Activated T-cell treated with anti-CD3 and anti-CD28 coated beads for 48 hours (primary cell): ENCODE measurements around the gene CRYGN.

Experiments
- DNase-seq: peaks from one replicate; pipeline ENCODE4 v3.0.0-alpha.2; 2020; ENCODE audit warnings: low read depth

Gene CRYGN

DNA sequence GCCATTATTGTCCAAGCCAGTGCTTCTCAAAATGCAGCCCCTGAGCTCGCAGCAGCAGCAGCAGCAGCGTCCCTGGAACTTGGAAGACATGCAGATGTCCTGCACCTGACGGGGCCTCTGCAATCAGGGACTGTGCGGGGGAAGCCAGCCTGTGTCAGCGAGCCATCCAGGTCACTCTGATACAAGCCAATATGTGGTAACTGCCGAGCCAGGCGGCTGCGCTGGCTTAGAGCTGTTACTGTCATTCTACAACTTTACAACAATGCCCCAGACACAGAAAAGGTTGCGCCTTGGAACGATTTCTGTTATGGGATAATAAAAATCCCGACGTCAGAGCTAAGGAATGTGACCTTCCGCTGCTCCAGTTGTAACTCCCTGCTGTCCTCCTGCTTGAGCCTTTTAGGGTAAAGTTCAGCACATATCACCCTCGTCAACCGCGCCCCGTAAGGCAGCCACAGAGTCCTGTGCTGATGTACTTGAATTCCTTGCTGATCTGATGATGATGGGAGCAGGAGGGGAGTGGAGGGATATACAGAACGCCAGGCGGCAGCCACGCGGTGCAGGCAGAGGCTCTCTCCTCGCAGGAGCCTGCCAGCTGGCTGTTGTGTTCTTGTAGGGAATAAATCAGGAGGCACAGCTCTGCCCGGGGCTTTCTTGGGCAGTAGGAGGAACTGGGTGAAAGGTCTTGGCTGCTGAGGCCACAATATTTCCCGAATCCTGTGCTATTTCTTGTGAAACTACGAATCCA is 20.0 kb upstream of the CRYGN start:
- no peak for DNase-seq

DNA sequence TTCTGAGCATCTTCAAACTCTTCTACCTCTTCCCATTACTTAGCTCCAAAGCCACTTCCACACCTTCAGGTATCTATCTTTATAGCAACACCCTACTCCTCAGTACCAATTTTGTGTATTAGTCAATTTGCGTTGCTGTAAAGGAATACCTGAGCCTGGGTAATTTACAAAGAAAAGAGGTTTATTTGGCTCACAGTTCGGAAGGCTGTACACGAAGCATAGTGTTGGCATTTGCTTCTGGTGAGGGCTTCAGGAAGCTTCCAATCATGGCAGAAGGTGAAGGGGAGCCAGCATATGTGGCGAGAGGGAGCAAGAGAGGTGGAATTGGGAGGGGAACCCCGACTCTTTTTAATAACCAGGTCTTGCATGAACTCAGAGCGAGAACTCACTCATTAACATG is 17.6 kb upstream of the CRYGN start:
- DNase-seq: no peak

DNA sequence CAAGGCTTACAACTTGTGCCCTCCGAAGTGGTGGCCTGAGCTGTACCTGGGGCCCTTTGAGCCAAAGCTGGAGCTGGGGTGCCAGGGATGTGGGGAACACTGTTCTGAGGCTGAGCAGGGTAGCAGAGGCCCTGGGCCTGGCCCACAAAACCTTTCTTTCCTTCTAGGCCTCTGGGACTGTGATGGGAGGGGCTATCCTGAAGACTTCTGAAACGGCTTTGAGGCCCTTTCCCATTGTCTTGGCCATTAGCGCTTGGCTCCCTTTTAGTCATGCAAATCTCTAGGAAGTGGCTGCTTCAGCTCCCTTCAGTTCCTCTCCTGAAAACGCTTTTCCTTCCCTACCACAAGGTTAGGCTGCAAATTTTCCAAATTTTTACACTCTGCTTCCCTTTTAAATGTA is 16.8 kb upstream of the CRYGN start:
- DNase-seq: no peak

DNA sequence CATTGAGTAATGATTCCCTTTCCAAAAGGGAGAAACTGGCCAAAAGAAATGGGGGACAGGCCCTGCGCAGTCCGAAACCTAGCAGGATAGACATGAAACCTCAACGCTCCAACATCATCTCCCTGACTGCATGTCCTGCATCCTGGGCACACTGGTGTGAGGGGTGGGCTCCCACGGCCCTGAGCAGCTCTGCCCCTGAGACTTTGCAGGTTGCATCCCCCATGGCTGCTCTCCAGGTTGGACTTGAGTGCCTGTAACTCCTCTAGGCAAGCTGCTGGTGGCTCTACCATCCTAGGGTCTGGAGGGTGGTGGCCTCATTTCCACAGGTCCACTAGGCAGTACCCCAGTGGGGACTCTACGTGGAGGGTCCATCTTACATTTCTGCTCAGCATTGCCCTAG is 16.3 kb upstream of the CRYGN start:
- no peak for DNase-seq

DNA sequence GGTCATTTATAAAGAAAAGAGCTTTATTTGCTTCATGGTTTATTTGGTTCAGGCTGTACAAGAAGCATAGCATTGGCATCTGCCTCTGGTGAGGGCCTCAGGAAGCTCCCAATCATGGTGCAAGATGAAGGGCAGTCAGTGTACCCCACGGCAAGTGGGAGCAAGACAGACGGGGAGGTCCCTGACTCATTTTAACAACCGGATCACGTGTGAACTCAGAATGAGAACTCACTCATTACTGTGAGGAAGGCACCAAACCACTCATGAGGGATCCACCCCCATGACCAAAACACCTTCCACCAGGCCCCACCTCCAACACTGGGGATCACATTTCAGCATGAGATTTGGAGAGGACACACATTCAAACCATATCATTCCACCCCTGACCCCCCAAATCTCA is 15.7 kb upstream of the CRYGN start:
- no peak for DNase-seq

DNA sequence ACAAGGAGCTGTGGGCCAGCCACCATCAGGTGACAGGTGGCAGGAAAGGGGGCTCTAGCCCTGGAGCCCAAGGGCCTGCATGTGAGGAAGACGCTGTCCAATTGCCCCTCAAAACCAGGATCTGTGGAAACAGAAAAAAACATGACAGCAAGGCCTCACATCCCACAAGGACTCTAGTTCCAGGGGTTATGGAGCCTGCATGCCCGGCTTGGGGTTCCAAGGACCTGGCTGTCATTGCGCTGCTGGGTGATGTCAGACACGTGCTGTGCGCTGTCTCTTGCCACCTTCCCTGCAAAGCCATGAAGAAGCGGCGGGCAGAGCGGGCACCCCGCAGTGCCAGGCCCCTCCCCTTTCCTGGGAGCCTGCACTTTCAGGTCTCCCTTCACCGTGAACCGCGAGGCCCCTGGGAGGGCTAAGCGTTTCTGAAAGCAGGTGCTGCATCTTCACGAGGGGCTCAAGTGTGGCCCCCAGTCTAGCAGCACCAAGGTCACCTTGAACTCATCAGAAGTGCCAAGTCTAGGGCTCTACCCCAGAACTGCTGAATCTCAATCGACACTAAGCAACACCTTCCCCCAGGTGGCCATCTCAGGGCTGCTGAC is 15.1 kb upstream of the CRYGN start:
- no peak for DNase-seq

DNA sequence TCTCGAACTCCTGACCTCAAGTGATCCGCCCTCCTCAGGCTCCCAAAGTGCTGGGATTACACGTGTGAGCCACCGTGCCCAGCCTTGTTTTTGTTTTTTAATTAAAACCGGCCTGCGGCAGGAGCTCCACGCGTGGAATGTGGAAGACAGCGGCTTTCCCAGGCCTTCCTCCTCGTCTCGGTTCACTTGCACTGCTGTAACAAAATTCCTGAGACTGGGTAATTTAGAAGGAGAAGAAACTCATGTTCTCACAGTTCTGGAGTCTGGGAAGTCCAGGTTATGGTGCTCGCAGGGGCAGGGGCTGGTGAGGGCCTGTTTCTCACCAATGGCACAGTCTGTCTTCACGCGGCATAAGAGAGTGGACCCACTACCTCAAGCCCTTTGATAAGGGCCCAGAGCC is 14.4 kb upstream of the CRYGN start:
- DNase-seq: no peak

DNA sequence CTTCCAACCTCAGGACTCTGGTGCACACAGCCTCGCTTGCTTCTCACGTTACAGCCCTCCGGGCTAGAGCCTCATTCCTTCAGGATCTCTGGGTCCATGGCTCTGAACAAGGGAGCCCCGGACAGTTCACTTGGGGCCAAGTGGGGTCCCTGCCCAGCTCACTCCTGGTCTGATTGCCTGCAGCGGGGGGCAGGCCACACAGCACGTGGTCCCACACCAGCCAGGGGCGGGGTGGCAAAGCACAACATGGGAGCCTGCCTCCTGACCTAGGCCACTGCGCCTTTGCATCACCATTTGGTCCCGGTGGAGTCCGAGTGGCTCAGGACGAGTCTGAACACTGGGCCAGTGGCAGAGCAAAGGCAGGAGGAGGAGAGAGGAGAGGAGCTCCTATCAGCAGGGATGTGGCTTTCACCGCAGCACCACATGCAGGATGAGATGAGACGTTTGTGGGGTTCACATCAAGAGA is 13.4 kb upstream of the CRYGN start:
- DNase-seq: no peak

DNA sequence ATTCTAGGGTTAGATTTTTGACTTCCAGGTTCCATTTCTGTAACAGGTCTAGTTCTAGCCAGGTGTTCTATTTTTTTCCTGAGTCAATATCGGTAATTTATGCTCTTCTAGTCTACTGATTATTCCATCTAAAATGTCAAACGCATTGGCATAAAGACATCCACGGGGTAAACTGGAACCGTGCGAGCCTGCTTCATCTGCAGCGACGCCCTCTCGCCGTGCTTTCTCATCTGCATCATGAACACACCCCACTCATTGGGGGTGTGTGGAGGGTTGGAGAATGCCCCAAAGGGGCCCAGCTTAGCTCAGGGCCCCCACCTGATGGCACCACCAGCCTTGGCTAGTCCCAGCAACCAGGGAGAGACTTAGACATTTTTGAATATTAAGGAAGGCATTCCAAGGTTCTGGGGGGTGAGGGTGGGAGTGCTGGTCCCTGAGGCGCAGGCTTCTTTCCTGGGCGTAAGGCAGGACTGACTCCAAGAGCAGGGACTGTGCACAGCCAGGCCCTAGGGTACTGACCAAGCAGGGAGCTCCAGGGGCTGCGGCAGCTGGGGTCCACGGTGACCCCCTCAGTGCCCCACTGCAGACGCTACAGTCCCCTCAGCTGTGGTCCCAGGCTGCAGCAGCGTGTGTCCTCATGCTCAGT is 12.9 kb upstream of the CRYGN start:
- no peak for DNase-seq

DNA sequence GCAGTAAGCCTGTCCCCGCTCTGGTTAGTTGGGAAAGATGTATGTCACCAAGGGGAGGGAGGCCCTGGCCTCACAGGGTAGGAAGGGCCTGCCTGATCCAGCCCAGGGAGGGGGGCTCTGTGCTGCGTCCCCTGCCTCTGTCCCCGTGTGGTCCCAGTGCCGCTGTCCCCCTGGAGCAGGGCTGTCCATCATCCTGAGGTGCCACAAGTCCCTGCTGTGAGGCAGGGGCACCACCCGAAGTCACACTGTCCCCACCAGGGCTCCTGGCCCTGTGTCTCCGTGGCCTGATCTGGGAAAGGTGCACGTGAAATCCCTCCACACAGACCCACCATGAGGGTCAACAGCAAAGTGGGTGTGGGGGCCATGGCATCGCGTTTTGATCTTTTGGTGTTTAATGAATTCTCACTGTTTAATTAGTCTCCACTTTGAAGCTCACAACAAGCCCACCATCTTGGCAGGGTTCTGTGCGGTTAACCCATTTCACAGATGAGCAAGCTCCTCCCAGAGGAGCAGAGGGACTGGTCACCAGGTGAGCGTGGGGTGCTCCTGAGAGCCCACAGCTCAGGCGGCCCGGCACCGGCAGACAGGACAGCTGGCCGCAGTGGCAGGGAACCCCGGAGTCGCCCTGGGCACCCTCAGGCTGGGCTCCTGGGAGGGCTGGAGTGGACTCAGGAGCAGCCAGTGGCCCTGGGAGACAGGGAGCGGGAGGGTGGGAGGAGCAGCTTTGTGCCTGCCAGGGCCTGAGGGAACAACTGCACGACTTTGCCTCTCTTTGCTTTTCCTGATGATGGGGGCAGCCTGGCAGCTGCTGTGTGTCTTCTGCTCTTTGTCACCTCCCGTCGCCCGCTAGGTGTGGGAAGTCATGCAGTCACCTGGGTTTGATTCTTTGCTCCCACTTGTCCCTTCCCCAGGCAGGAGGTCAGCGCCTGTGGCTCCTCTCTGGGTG is 12.0 kb upstream of the CRYGN start:
- no peak for DNase-seq

DNA sequence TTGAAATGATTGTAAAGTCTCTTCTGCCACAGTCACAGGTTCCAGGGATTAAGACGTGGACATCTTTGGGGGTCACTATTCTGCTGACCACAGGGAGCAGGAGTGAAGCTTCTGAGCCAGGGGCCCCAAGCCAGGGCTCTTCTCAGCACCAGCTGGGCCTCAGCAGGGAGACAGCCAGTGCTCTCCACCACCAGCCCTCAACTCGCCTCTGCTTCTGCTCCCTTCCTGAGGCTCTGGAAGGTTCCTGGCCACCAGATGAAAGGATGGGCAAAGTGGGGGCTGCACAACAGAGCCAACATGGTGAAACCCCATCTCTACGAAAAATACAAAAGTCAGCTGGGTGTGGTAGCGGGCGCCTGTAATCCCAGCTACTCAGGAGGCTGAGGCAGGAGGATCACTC is 11.2 kb upstream of the CRYGN start:
- no peak for DNase-seq

DNA sequence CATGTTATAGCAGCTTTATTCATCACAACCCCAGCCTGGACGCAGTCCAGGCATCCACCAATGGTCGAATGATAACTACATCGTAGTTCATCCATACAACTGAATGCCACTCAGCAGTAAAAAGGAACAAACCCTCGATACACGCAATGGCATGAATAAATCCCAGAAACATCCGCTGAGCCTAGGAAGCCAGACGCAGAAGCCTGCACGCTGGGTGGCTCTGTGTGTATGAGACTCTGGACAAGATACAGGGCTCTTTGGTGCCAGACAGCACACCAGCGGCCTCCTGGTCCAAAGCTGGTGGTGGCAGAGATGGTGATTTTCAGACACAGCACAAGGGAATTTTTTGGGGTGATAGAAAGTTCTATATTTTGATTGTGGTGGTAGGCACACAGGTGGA is 10.0 kb upstream of the CRYGN start:
- no peak for DNase-seq

DNA sequence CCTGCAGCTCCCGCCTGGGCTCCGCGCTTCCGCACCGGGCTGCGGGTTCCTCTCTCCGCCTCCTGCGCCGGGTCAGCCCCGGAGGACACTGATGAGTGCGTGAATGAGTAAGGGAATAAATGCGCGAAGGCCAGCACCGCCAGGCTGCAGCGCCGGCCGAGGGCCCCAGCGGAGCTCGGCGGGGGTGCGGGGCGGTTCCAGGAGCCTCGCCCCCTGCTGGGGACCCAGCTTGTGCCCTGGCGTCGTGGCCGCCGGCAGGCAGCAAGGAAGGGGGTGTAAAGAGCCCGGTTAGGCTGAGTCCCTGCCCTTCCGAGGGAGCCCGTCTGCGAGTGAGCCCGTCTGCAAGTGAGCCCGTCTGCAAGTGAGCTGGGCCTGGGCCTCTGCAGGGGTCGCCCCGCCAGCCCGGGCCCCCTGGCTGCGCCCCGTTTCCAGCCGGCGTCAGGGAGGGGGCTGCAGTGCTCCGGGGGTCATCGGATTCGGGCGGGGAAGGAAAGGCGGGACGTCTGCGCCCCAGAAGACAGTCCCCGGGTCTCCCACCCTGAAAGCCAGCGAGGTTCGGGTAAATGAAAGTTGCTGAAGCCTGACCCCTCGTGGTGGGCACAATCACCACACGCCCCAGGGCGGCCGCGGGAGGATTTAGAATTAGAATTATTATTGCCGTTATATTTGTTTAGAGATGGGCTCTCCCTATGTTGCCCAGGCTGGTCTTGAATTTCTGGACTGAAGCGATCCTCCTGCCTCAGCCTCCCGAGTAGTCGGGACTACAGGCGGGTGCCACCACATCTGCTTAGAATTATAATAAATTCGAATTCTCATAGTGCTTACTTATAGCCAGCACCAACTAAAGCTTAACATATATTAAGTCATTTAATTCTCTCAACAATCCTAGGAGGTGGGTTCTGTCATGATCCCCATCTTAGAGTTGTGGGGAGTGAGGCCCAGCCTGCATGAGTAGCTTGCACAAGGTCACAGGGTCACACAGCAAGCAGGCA is 8.6 kb upstream of the CRYGN start:
- DNase-seq: peak; percentile 66

DNA sequence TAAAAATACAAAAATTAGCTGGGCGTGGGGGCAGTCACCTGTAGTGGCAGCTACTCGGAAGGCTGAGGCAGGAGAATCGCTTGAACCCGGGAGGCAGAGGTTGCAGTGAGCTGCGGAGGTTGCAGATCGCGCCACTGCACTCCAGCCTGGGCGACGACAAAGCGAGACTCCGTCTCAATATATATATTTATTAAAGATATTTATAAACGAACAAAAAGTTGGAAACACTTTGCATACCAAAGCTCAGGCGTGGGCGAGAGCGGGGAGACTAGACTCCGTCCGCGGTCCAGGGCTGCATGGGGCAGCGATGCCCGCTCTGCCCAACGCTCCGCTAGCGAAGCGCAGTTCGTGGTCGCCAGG is 7.9 kb upstream of the CRYGN start:
- DNase-seq: no peak

DNA sequence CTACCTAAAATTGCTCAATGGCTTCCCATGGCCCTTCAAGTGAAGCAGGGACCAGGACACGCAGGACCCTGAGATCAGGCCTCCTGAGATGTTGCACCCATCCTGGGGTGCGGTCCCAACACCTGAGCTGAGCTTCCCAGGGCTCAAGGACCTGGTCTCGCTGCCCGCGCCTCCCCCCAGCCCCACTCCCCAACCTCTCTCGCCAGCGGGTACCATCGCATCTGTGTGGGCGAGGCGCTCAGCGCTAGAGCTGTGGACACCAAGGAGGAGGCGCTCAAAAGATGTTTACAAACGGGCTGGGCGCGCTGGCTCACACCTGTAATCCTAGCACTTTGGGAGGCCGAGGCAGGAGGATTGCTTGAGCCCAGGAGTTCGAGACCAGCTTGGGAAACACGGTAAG is 7.4 kb upstream of the CRYGN start:
- DNase-seq: no peak

DNA sequence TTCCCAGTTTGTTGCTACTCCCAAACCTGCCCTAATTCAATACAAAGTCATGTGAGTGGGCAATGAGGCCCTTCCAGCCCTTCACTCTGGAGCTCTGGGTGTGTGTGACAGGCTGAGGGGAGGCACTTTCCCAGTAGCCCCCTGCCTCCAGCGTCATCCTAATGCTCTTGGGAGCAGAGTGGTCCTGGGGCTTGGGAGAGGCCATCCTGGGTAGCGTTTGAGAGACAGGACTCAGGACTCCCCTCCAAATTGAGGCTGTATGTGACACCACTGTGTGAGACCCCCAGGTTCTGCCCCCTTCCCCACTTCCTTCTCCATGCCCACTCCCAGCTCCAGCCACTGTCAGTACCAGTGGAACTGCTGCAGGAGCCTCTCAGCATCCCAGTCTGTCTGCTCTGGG is 6.5 kb upstream of the CRYGN start:
- no peak for DNase-seq

DNA sequence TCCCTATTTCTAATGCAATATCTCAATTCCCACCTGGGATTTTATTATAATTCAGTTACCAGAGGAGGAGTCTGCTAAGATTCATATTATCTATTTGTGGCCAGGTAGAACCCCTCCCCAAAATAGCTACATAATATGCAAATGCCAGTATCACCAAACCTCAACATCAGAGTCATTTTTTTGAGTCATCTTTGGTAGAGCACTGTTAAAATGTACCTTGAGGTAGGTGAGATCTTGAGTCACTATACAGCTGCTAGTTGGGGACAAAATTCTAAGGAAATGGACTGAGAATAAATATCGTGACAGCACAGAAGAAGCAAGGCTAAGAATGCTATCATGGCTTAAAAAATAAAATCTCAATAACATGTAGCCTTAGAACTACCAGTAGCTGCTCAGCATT is 4.7 kb upstream of the CRYGN start:
- no peak for DNase-seq

DNA sequence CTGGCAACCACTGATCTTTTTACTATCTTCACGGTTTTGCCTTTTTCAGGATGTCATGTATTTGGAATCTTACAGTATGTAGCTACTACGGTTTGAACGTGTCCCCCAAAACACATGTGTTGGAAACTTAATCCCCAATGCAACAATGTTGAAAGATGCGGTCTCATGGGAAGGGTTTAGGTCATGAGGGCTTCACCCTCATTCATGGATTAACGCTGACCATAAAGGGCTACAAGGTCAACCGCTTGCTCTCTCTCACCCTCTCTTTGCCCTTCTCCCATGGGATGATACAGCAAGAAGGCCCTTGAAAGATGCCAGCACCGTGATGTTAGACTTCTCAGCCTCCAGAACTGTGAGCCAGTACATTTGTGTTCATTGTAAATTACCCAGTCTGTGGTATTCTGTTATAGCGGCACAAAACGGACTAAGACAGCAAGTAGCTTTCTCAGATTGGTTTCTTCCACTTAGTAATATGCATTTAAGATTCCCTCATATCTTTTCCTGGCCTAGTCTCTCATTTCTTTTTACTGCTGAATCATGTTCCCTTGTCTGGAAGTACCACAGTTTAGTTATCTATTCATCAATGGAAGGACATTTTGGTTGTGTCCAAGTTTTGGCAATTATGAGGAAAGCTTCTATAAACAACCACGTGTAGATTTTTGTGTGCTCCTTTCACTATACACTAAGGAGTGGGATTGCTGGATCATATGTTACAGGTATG is 3.0 kb upstream of the CRYGN start:
- DNase-seq: no peak

DNA sequence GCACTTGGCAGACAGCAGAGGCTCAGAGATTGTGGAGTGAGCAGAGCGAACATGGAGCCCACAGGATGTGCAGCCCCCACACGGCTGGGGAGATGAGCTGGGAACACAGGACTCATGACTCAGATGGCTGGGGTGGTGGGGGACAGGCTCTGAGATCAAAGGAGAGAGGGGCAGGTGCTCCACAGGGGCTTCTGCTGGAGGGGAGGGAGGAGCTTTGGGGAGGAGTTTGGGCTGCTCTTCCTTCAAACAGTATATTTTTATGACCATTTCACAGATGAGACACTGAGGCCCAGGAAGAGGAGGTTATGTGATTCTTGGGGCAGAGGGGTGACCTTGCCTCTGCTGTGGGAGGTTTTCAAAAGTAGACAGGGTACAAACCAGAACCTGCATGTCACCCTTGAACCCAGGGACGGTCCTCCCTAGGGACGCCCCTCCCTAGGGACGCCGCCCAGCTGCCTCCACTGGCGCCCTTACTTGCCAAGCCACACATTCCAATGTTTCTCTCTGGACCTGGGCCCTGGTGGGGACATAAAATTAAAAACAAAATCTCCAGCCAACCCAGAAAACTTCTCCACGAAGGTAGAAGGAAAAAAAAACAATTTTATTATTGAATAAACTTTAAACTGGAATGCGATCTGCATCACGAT is 981 bp upstream of the CRYGN start:
- DNase-seq: no peak
